Lower lobe of right lung (tissue), 2 donors: Measurements from ENCODE around the gene OXA1L. TPM values are rescaled to one million over a fixed set of nuclear protein-coding genes. Genes with fewer than 3 reads are reported as not detected.
"Not testable (repeated sequence)": the region's sequence is repeated elsewhere in the genome, so short reads cannot be mapped to it uniquely, and the experiment has no call there.

Source experiments
- ATAC-seq, 2 donors: fragments of 200-7000 bp; cut with Tn5 transposase; one replicate each; pipeline ENCODE4 v1.9.1; 2020 to 2022; ENCODE audit warnings: mild to moderate bottlenecking in 2 of 2, moderate library complexity in 2 of 2
- DNase-seq: peaks from one replicate; pipeline ENCODE4 v3.0.0-alpha.2; 2020
- H3K27ac ChIP-seq: fragments of 200-600 bp; one replicate; pipeline ENCODE4 v1.8.0; 2022
- H3K27me3 ChIP-seq: fragments of 200-600 bp; one replicate; pipeline ENCODE4 v1.8.0; 2022; ENCODE audit warnings: low read depth
- H3K36me3 ChIP-seq: fragments of 200-600 bp; one replicate; pipeline ENCODE4 v1.8.0; 2022; ENCODE audit warnings: mild to moderate bottlenecking
- H3K4me1 ChIP-seq: fragments of 200-600 bp; one replicate; pipeline ENCODE4 v1.8.0; 2022
- H3K4me3 ChIP-seq: fragments of 200-600 bp; one replicate; pipeline ENCODE4 v1.8.0; 2022; ENCODE audit warnings: mild to moderate bottlenecking
- H3K9me3 ChIP-seq: fragments of 200-600 bp; one replicate; pipeline ENCODE4 v1.8.0; 2022
- CTCF ChIP-seq: fragments of 200-600 bp; IDR thresholded peaks from one replicate; pipeline ENCODE4 v1.8.0; 2022; ENCODE audit warnings: antibody characterized with exemption, mild to moderate bottlenecking
- intact Hi-C: fragments of 100-400 bp; cut with DNase I; formaldehyde crosslinking; loops from one replicate; pipeline ENCODE4 v1.11.0; 2022
- total RNA-seq: library from RNA; stranded (reverse); fragmentation: NEBNext Ultra II Directional; extraction: Animal tissue kit (Norgen Biotek cat#: 25700); gene quantifications from one replicate; pipeline ENCODE4 v1.2.1, GENCODE V29; 2021
- donor health status: DM: no; HTN: yes; CAD: no; lungs with severe emphysema.

OXA1L gene
- total RNA-seq, 1 donor from 2014 or later = 115 TPM

GRCh38 chr14:22740020-22740419 is 26.5 kb upstream of the OXA1L start:
- no peaks in the 10 kb centered on the region for H3K27me3 ChIP-seq
- no peak overlapping the region for H3K4me3 ChIP-seq
- intact Hi-C loops = no loop called here
- no peaks in the 10 kb centered on the region for H3K36me3 ChIP-seq
- TF ChIP-seq CTCF = no peak
- DNase-seq (no peak), ATAC-seq (no peak)
- no peaks in the 10 kb centered on the region for H3K9me3 ChIP-seq
- H3K4me1 ChIP-seq = no peaks in the 10 kb centered on the region
- no peak overlapping the region for H3K27ac ChIP-seq

GRCh38 chr14:22747769-22748168 is 18.7 kb upstream of the OXA1L start:
- ATAC-seq (no peak), DNase-seq (no peak)
- H3K9me3 ChIP-seq = no peaks in the 10 kb centered on the region
- no peak overlapping the region for H3K27ac ChIP-seq
- H3K4me1 ChIP-seq = no peaks in the 10 kb centered on the region
- intact Hi-C loops = no loop called here
- no peak for TF ChIP-seq CTCF
- no peaks in the 10 kb centered on the region for H3K36me3 ChIP-seq
- H3K27me3 ChIP-seq = no peaks in the 10 kb centered on the region
- no peak overlapping the region for H3K4me3 ChIP-seq

GRCh38 chr14:22748206-22748605 is 18.3 kb upstream of the OXA1L start:
- no peak overlapping the region for H3K27ac ChIP-seq
- no peaks in the 10 kb centered on the region for H3K36me3 ChIP-seq
- no peak overlapping the region for H3K4me3 ChIP-seq
- no peak for TF ChIP-seq CTCF
- no peak for ATAC-seq
- H3K9me3 ChIP-seq = no peaks in the 10 kb centered on the region
- H3K27me3 ChIP-seq = no peaks in the 10 kb centered on the region
- DNase-seq = no peak
- H3K4me1 ChIP-seq = no peaks in the 10 kb centered on the region
- intact Hi-C loops = no loop called here

- no peaks in the 10 kb centered on the region for H3K27me3 ChIP-seq
- no peak for TF ChIP-seq CTCF
- no peaks in the 10 kb centered on the region for H3K36me3 ChIP-seq
- DNase-seq (no peak), ATAC-seq (no peak)
- no peaks in the 10 kb centered on the region for H3K9me3 ChIP-seq
- H3K4me1 ChIP-seq = no peaks in the 10 kb centered on the region
- H3K4me3 ChIP-seq = no peak overlapping the region
- intact Hi-C loops = no loop called here
- H3K27ac ChIP-seq = no peak overlapping the region
Observed at GRCh38 chr14:22748631-22749068, 17.8 kb upstream of the OXA1L start.

GRCh38 chr14:22752422-22752821 is 14.1 kb upstream of the OXA1L start:
- Histone ChIP-seq H3K4me3 (no peak overlapping the region), H3K27me3 (no peaks in the 10 kb centered on the region), H3K36me3 (no peaks in the 10 kb centered on the region), H3K9me3 (no peaks in the 10 kb centered on the region), H3K4me1 (no peaks in the 10 kb centered on the region), H3K27ac (no peak overlapping the region)
- intact Hi-C loops = no loop called here
- DNase-seq (no peak), ATAC-seq (no peak)
- no peak for TF ChIP-seq CTCF

GRCh38 chr14:22753586-22753985 is 12.9 kb upstream of the OXA1L start:
- H3K9me3 ChIP-seq = no peaks in the 10 kb centered on the region
- H3K36me3 ChIP-seq = no peaks in the 10 kb centered on the region
- DNase-seq (no peak), ATAC-seq (peak in 1 of 2 donors; percentile 32)
- H3K27ac ChIP-seq = no peak overlapping the region
- no peaks in the 10 kb centered on the region for H3K27me3 ChIP-seq
- H3K4me3 ChIP-seq = no peak overlapping the region
- intact Hi-C loops = no loop called here
- TF ChIP-seq CTCF = no peak
- H3K4me1 ChIP-seq = no peaks in the 10 kb centered on the region

- intact Hi-C loops, H3K27me3 ChIP-seq, ATAC-seq, H3K9me3 ChIP-seq, H3K4me1 ChIP-seq, H3K36me3 ChIP-seq, DNase-seq, H3K4me3 ChIP-seq, H3K27ac ChIP-seq: not testable (repeated sequence)
Observed at GRCh38 chr14:22757972-22758650, 8.4 kb upstream of the OXA1L start.
